NCI-H460 (cell line): ENCODE results near the gene MBP. TPM values are rescaled to one million over a fixed set of nuclear protein-coding genes. Genes with fewer than 3 reads are reported as not detected.

Experiments
- DNase-seq: peaks from one replicate; pipeline ENCODE4 v3.0.0-alpha.2; 2016; ENCODE audit warnings: low read depth; ENCODE audit errors: extremely low read depth
- total RNA-seq: library from RNA; depleted of rRNA; stranded (reverse); fragments of >200 nt; shearing (Covaris generic); gene quantifications from 2 replicates; pipeline ENCODE4 v1.2.3, GENCODE V29; 2014

Gene MBP
- total RNA-seq, 1 experiment from 2014 or later, result 115 TPM

GRCh38 chr18:77069931-77070330 lies 62.7 kb downstream of the MBP start:
- no peak for DNase-seq

DNA sequence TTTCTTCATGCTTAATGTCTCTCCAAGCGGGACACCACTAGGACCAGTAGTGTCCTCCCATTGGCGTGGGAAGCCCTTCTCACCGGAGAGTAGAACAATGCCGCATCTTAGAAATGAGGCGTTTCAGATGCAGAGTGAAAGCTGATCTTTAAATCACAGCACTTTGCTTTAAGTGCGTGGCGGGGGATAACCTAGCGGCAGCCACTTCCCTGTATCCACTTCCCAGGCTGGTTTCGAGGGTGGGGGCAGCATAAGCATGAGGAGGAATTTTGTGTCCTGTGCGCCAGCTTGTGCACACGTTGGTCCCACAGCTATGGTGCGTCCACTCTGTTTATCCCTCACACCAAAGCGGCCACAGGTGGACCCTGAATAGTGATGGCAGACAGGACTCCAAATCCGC lies 63.1 kb downstream of the MBP start:
- no peak for DNase-seq

- DNase-seq, result no peak
Measured at GRCh38 chr18:77068321-77069312, 64.0 kb downstream of the MBP start.

DNA sequence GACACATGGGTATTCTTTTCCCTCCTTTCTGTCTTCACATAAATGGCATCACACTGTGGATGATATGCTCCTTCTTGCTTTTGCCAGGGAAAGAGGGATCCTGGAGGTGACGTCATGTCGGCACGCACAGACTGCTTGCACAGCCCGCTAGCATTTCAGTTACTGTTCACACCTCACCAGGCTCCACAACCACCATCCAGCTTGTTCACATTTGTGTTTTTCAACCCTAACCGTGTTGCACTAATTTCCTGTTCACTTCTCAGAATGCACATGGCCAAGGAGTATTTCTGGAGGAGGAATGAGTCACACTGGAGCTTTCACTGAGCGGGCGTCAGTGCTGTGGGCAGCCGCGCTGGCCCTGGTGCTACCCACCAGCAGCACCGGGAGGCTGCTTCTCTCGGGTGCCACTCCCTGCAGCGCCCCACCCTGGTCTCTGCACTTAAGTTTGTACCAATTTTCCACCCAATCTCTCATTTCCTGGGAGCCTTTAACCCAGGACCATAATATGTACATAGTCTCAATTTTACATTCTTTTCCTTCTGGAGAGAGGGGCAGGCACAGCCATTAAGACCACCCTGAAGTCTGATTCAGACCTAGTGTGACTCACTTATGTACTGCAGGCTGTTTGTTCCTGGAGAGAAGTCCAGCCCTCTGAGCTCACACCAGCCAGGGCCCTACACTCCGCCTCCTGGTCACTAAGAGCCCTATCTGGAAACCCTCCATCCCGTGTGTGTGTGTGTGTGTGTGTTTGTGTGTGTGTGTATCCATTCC lies 65.1 kb downstream of the MBP start:
- peak; percentile 81 for DNase-seq

- no peak for DNase-seq
Measured at GRCh38 chr18:77066689-77067088, 65.9 kb downstream of the MBP start.

GRCh38 chr18:77066101-77066500 lies 66.5 kb downstream of the MBP start:
- DNase-seq, result no peak

GRCh38 chr18:77065221-77065981 lies 67.2 kb downstream of the MBP start:
- DNase-seq, result peak; percentile 72

- DNase-seq, result no peak
Measured at GRCh38 chr18:77063260-77063659, 69.3 kb downstream of the MBP start.

DNA sequence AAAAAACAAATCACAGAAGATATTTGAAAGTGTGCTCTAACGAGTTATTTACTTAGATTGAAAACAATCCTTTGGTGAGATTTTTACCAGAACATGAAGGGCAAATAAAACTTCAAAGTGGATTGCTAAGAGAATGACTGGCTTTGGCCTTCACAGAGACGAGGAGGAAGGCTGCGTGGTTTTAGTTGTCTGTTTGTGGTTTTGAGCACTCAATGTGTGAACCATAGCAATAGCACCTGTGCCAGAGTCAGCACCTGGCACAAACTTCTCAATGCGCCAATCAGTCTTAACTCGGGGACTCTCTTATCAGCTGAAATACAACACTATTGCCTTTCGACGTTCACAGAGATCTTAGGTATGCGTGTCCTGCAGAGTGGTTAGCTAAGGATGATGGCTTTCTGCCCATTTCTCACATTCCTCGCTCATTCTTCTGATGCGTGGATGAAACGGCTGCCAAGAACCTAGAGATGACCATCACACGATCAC lies 70.0 kb downstream of the MBP start:
- DNase-seq, result no peak

- DNase-seq, result no peak
Measured at GRCh38 chr18:77061946-77062517, 70.6 kb downstream of the MBP start.

DNA sequence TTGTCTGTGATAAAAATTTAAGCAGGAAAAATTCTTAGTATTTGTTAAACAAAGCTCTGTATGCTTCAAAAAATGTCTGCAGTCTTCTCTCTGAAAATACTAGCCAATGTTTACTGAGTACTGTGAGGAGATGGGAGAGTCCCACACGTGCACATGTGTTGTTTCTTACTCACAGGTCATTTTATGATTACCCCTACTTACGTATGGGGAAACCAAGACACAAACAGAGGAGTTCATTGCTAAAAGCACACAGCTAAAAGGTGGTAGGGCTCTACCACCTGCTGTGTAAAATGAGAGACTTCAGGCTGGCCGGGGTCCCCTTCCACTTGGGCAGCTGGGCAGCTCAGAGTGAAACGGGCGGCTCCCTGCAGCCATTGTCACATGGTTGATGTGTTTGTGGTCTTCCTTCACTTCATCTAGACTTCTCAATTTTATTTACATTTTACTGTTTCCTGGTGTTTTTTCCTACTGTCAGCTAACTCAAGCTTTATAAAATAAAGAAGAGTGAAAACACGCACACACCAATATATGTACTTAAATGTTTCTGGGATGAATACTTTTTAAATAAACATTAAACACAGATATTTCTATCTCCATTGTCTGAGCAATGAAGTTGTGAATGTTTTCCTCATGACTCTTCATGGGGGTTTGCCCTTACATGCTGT lies 71.2 kb downstream of the MBP start:
- DNase-seq, result no peak

DNA sequence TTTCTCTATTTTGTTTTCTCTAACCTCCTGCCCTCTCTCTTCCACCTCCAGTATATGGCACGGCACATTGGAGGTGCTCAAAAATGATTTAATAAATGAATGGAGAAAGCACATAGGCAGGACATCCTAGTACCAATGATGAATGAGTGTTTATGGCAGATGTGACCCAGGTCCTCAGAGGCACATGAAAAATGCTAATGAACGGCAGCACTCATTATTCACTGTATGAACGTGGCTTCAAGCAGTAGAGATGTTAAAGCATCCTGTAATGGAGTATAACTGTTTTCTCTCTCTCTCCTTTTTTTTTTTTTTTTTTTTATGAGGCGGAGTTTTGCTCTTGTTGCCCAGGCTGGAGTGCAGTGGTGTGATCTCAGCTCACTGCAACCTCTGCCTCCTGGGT lies 72.4 kb downstream of the MBP start:
- no peak for DNase-seq

DNA sequence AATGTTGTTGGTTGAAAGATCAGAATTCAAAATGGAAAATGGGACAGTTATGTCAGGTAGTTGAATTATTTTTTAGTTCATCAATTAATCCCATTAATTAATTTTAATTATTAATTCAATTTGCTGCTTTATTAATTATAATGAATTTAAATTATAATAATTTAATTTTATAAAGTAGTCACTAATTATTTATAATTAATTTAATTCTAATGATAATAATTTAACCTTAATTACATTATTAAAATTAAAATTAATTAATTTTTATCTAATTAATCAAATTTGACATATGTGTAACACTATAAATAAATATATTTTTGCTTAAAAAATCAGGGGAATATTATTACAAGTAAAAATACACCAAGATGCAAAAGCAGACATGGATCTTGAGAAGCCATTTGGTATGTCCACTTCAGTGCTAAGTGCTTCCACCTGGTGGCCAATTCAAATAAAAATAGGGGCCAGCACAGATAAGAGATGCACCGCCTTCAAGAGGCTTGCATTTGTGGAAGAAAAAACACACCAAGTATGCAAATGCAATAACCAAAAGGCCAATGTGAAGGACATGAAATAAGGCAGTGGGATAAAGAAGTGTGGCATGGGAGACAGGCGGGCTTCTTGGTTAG lies 73.2 kb downstream of the MBP start:
- DNase-seq, result peak; percentile 48

DNA sequence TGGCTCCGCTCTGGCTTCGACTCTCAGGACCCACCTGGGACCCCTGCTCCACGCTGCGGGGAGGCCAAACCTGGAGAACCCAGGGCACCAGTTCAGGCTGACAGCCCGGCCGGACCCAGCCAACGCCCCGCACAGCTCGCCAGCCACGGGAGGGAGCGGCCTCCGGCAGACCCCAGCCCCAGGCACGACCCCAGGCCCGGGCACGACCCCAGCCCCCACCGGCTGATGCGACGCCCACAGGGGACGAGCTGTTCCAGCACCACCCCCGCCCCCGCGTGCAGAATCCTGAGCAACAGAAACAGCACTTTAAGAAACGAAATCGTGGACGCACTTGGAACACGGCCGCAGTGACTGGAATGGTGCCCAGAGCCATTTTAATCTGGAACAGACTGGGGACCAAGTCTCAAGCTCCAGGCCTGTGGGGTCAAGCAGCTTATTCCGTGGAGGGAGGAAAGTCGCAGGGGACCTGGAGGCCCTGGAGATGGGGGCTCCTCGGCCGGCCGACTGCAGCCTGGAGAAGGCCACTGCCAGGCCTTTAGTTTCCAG lies 74.2 kb downstream of the MBP start:
- no peak for DNase-seq

DNA sequence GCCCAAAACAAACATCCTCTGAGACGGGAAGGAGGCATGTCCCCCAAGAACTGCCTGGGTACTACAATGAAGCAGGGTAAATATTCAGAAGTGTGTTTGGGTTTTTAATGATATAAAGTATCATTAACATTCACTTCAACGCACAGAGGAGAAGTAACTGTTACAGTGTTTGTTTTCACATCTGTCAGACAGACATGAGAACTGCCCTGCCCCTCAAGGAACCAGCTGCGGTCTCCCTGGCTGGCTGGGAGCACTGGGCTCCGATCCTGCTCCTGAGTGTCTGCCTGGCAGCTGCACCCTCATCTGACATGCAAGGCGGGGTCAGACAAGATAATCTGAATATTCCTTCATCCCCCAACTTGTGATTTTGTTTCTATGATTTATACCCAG lies 75.6 kb downstream of the MBP start:
- DNase-seq, result no peak

DNA sequence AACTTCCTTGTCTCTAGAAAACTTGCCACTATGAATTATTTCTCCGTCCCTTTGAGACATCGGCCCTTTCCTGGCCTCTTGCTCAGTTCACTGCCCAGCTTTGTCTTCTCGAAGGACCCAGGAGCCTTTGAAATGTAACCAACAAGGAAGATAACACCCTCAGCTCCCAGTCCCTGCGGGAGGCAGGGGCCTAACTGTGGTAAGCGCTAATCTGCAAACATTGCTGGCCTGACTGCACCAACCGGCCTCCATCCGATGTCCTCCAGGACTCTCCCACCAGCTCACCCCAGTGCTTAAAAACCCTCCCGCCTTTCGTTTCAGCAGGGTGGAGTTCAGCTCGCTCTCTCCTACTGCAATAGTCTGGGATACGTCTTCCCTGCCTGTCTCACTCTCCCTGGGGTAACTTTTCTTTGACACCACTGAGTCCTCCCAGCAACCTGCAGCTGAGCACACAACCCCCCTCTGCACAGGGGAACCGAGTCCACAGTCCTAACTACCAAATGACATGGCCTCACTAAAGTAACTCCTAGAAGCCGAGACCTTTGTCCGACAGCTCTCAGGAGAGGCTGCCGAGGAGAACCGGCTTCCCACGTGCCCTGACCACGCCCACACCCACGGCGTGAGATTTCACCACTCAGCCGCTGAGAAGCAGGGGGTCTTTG lies 76.1 kb downstream of the MBP start:
- no peak for DNase-seq

GRCh38 chr18:77055429-77056300 lies 76.9 kb downstream of the MBP start:
- no peak for DNase-seq
